ENCODE data around the gene HSPA12B. TPM values are rescaled to one million over a fixed set of nuclear protein-coding genes. Genes with fewer than 3 reads are reported as not detected.

Gene HSPA12B
- total and polyA plus RNA-seq, 2 of the 13 experiments (the other 11 are each of a cell fraction or from before 2014, with no cell fraction given), result 0.01 TPM; not detected in 1

GRCh38 chr20:3749689-3750531, 17.4 kb downstream of the HSPA12B start (continued):
- TF ChIP-seq ERF (CRISPR knock-in tag; IDR thresholded peaks at IDR 0.05) (peak; percentile 81; the same call in 1 of the 2 replicates), TEF (CRISPR knock-in tag; IDR thresholded peaks at IDR 0.05) (no peak), SNAI1 (CRISPR knock-in tag; IDR thresholded peaks at IDR 0.05; ENCODE audit: borderline replicate concordance) (no peak), ZNF580 (CRISPR knock-in tag; IDR thresholded peaks at IDR 0.05; ENCODE audit: borderline replicate concordance, low read depth) (peak; percentile 57; the same call in 1 of the 2 replicates), SRSF4 (IDR thresholded peaks at IDR 0.05; ENCODE audit: low read depth, low read length, poor library complexity, severe bottlenecking) (peak; percentile 30), SATB2 (CRISPR knock-in tag; IDR thresholded peaks at IDR 0.05) (no peak), ZNF431 (CRISPR knock-in tag; IDR thresholded peaks at IDR 0.05; ENCODE audit: borderline replicate concordance, low read depth) (no peak), HIVEP1 (CRISPR knock-in tag; IDR thresholded peaks at IDR 0.05) (no peak), NR0B2 (CRISPR knock-in tag; IDR thresholded peaks at IDR 0.05) (no peak), ZNF563 (CRISPR knock-in tag; IDR thresholded peaks at IDR 0.05) (peak; percentile 82; the same call in 1 of the 2 replicates), HMGA1 (CRISPR knock-in tag; conservative IDR thresholded peaks at IDR 0.05) (no peak), MBD4 (IDR thresholded peaks at IDR 0.05; ENCODE audit: borderline replicate concordance, low read length) (no peak), NCOA1 (CRISPR knock-in tag; IDR thresholded peaks at IDR 0.05) (peak; percentile 75; the same call in 1 of the 2 replicates), GRHL1 (CRISPR knock-in tag; conservative IDR thresholded peaks at IDR 0.05) (no peak), ZNF558 (CRISPR knock-in tag; IDR thresholded peaks at IDR 0.05; ENCODE audit: borderline replicate concordance) (no peak), NFRKB (IDR thresholded peaks at IDR 0.05) (no peak), CSRNP2 (CRISPR knock-in tag; conservative IDR thresholded peaks at IDR 0.05; ENCODE audit: low read depth) (no peak), ZNF460 (CRISPR knock-in tag; IDR thresholded peaks at IDR 0.05; ENCODE audit: borderline replicate concordance) (no peak), ZNF543 (CRISPR knock-in tag; IDR thresholded peaks at IDR 0.05) (no peak), RAD51 (IDR thresholded peaks at IDR 0.05; ENCODE audit: borderline replicate concordance) (no peak), PBX2 (CRISPR knock-in tag; IDR thresholded peaks at IDR 0.05) (no peak), TBX3 (IDR thresholded peaks at IDR 0.05; ENCODE audit: borderline replicate concordance) (no peak), ZNF644 (CRISPR knock-in tag; IDR thresholded peaks at IDR 0.05; ENCODE audit: low read depth) (no peak)

Data from HepG2 (cell line).